PC-3 (cell line): ENCODE measurements around the gene TAF10. TPM values are rescaled to one million over a fixed set of nuclear protein-coding genes. Genes with fewer than 3 reads are reported as not detected.

Experiments
- ATAC-seq: fragments of 200-7000 bp; cut with Tn5 transposase; 2 replicates; pipeline ENCODE4 v1.9.1; 2020; ENCODE audit warnings: mild to moderate bottlenecking, moderate library complexity
- BruUV-seq: library from RNA; stranded (reverse); fragments of 400-500 nt; replicated peaks from 2 replicates; lab custom pipeline; 2021; lab: Mats Ljungman, UMichigan
- CTCF ChIA-PET: fragments of 300-600 bp; sonication (Branson Sonifier 250); formaldehyde crosslinking; loops from one replicate; lab custom pipeline; 2022; ENCODE audit warnings: antibody characterized with exemption; lab: Charles Lee
- POLR2A ChIA-PET: fragments of 300-600 bp; sonication (Branson Sonifier 250); formaldehyde crosslinking; loops from one replicate; lab custom pipeline; 2022; ENCODE audit warnings: antibody characterized with exemption; ENCODE audit not compliant: unreplicated experiment; lab: Charles Lee
- DNase-seq: peaks from one replicate; pipeline ENCODE4 v3.0.0-alpha.2; 2015
- H2AFZ ChIP-seq: fragments of 300-600 bp; sonication (generic); 2 replicates; pipeline ENCODE4 v1.6.0; 2016; ENCODE audit warnings: antibody characterized with exemption, low read length
- H3F3A ChIP-seq: fragments of 300-600 bp; sonication (generic); one replicate; pipeline ENCODE4 v1.6.0; 2017; ENCODE audit warnings: antibody characterized with exemption, low read length, control low read depth, mild to moderate bottlenecking; ENCODE audit not compliant: unreplicated experiment
- H3K27ac ChIP-seq: fragments of 300-600 bp; sonication (generic); 2 replicates; pipeline ENCODE4 v1.5.1; 2016; ENCODE audit warnings: mild to moderate bottlenecking, low read length
- H3K27me3 ChIP-seq: fragments of 300-600 bp; sonication (generic); 2 replicates; pipeline ENCODE4 v1.6.1; 2016; ENCODE audit warnings: low read length, mixed read lengths
- H3K36me3 ChIP-seq: fragments of 300-600 bp; sonication (generic); 2 replicates; pipeline ENCODE4 v1.6.1; 2016; ENCODE audit warnings: low read depth, mixed run types, low read length, mixed read lengths
- H3K4me1 ChIP-seq: fragments of 300-600 bp; sonication (generic); 2 replicates; pipeline ENCODE4 v1.5.1; 2016; ENCODE audit warnings: low read length; ENCODE audit not compliant: insufficient read depth
- H3K4me2 ChIP-seq: fragments of 300-600 bp; sonication (generic); 2 replicates; pipeline ENCODE4 v1.6.0; 2016; ENCODE audit warnings: low read length
- H3K4me3 ChIP-seq: fragments of 300-600 bp; sonication (generic); 2 replicates; pipeline ENCODE4 v1.5.1; 2016; ENCODE audit warnings: mild to moderate bottlenecking, low read length, mixed read lengths
- H3K79me2 ChIP-seq: fragments of 300-600 bp; sonication (generic); 2 replicates; pipeline ENCODE4 v1.6.1; 2017; ENCODE audit warnings: low read length, mixed read lengths
- H3K9ac ChIP-seq: fragments of 300-600 bp; sonication (generic); 2 replicates; pipeline ENCODE4 v1.6.0; 2016; ENCODE audit warnings: mild to moderate bottlenecking, low read length
- H3K9me2 ChIP-seq: fragments of 300-600 bp; sonication (generic); replicated peaks from 2 replicates; pipeline ENCODE4 v1.6.1; 2016; ENCODE audit warnings: mixed run types, low read length, mixed read lengths
- H3K9me3 ChIP-seq: fragments of 300-600 bp; sonication (generic); 2 replicates; pipeline ENCODE4 v1.6.1; 2016; ENCODE audit warnings: low read length, mixed read lengths
- H4K20me1 ChIP-seq: fragments of 300-600 bp; sonication (generic); 2 replicates; pipeline ENCODE4 v1.6.1; 2016; ENCODE audit warnings: low read length, mixed read lengths
- CTCF ChIP-seq: fragments of 300-600 bp; sonication (generic); conservative IDR thresholded peaks from 2 replicates; pipeline ENCODE4 v1.5.1; 2017; ENCODE audit warnings: antibody characterized with exemption, low read depth, mild to moderate bottlenecking, low read length
- EZH2 ChIP-seq: fragments of 300-600 bp; sonication (generic); IDR thresholded peaks from one replicate; pipeline ENCODE4 v1.6.1; 2017; ENCODE audit warnings: antibody characterized with exemption, mild to moderate bottlenecking, low read length; ENCODE audit not compliant: unreplicated experiment
- EZH2phosphoT487 ChIP-seq: fragments of 300-600 bp; sonication (generic); IDR thresholded peaks from 2 replicates; pipeline ENCODE4 v1.6.1; 2018; ENCODE audit warnings: mild to moderate bottlenecking, antibody characterized with exemption, low read length, borderline replicate concordance
- intact Hi-C: fragments of 100-400 bp; cut with micrococcal nuclease; formaldehyde crosslinking; loops from 2 replicates; pipeline ENCODE4 v1.9.0; 2023
- total RNA-seq: library from RNA; depleted of rRNA; stranded (reverse); fragments of >200 nt; gene quantifications from 2 replicates; pipeline ENCODE4 v1.2.3, GENCODE V29; 2014

TAF10 gene
- total RNA-seq, 1 experiment from 2014 or later, result 102 TPM

DNA sequence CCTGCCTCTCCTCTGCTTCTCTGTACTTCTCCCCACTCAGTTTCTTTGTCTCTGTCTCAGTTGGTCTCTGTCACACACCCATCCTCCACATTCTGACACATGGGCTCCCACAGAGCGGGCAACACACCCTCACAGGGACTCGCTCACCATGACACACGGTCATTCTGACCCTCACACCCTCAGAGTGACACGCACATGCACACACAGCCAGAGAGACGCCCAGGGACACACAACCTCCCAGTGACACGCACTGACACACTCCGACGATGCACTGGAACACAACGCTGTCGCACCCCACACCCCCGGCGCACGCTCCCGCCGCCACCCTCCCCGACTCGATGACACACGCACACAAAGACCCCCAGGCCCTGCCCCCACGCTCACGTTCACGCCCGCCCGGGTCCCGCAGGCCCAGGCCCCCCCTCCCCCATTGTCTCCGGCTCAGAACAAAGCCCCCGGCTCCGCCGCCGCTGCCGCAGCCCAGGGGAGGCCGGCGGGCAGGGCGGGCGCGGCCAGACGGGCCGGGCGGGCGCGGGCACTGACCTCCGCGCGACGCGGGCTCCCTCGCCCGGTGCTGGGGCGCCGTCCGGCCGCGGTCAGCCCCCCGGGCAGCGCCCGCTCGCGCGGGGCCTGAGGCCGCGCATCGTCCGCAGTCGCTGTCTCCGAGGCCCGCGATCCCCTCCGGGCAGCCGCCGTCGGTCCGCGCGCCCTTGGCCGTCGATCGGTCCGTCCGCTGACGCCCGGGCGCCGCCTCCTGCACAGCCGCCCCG, 43.2 kb upstream of the TAF10 start:
- Histone ChIP-seq H3K79me2 (no peaks in the 10 kb centered on the region), H3F3A (no peaks in the 10 kb centered on the region), H3K4me1 (no peaks in the 10 kb centered on the region; the same call in 1 of the 2 replicates), H3K27ac (no peak overlapping the region), H3K4me3 (no peak overlapping the region), H3K27me3 (peaks cover 49% of the 10 kb centered on the region), H4K20me1 (no peaks in the 10 kb centered on the region), H3K9me2 (no peaks in the 10 kb centered on the region), H3K36me3 (no peaks in the 10 kb centered on the region), H3K9ac (no peak overlapping the region), H3K4me2 (no peak overlapping the region), H3K9me3 (no peaks in the 10 kb centered on the region), H2AFZ (no peak overlapping the region)
- CTCF ChIA-PET, result no interaction called here
- intact Hi-C loops, result no loop called here
- POLR2A ChIA-PET, result no interaction called here
- no peak for ATAC-seq
- no peak for TF ChIP-seq CTCF
- no peak for TF ChIP-seq EZH2
- no peak for TF ChIP-seq EZH2phosphoT487
- no peak for DNase-seq
- BruUV-seq, result no TSS peak

DNA sequence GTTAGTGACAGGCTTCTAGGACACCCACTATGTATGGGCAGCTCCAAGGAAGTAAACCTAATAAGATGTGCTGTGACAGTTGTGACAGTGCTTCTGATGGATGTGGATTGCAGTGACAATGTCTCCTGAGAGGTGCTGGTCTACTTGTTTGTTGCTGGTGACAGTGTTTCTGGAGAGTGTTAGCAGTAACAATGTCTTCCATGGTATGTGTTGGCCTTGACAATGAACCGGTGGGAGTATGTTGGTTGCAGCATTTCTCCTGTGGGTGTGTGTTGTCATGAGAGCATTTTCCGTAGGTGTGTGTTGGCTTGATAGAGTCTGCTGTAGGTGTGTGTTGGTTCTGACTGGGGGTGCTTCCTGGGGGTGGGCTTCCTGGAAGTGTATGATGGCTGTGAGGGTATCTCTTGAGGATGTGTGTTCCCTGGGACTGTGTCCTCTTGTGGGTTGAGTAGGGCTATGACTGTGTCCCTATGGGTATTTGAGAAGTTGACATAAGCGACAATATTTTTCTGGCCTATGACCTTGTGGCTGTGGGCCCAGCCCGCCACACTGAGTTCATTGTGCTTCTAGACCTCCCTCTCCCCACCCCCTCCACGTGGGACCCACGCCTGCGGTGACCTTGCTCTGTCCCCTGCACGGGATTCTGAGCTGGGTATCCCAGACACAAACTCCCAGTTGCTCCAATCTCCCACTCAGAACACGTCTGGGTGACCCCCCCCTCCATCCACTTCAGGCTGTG, 42.4 kb upstream of the TAF10 start:
- TF ChIP-seq EZH2, result no peak
- Histone ChIP-seq H3K9ac (no peak overlapping the region), H3K9me3 (no peaks in the 10 kb centered on the region), H3K79me2 (no peaks in the 10 kb centered on the region), H3K27ac (no peak overlapping the region), H2AFZ (no peak overlapping the region), H3K9me2 (no peaks in the 10 kb centered on the region), H3K27me3 (peaks cover 53% of the 10 kb centered on the region), H3F3A (no peaks in the 10 kb centered on the region), H3K4me3 (no peak overlapping the region), H3K36me3 (no peaks in the 10 kb centered on the region), H4K20me1 (no peaks in the 10 kb centered on the region), H3K4me1 (no peaks in the 10 kb centered on the region; the same call in 1 of the 2 replicates), H3K4me2 (no peak overlapping the region)
- POLR2A ChIA-PET, result no interaction called here
- no peak for ATAC-seq
- CTCF ChIA-PET, result no interaction called here
- no TSS peak for BruUV-seq
- intact Hi-C loops, result no loop called here
- DNase-seq, result no peak

DNA sequence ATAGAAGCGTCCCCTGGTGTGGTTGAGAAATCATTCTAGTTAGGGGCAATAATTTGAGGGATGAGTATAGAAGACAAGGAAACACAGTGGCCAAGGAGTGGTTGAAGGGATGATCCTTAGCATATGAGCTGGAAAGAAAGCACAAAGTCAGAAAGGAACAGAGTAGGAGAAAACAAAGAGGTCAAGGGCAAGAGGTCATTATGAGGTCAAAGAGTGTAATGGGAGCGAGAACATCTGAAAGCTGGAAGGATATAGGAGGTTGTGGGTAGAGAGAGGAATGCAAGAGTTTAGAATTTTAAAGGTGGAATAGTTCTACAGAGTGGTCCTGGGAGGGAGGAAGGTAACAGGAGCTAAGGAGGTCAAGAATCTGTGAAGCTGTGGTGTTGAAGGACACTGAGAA, 41.6 kb upstream of the TAF10 start:
- no peak for ATAC-seq
- CTCF ChIA-PET, result no interaction called here
- H3K9ac ChIP-seq, result no peak overlapping the region
- no peak for TF ChIP-seq EZH2phosphoT487
- TF ChIP-seq EZH2, result no peak
- TF ChIP-seq CTCF, result no peak
- no peaks in the 10 kb centered on the region for H4K20me1 ChIP-seq
- no peaks in the 10 kb centered on the region; the same call in 1 of the 2 replicates for H3K4me1 ChIP-seq
- BruUV-seq, result no TSS peak
- no peaks in the 10 kb centered on the region for H3K9me3 ChIP-seq
- H3K27ac ChIP-seq, result no peak overlapping the region
- H2AFZ ChIP-seq, result no peak overlapping the region
- DNase-seq, result no peak
- H3K4me2 ChIP-seq, result no peak overlapping the region
- H3K27me3 ChIP-seq, result peaks cover 60% of the 10 kb centered on the region
- intact Hi-C loops, result no loop called here
- H3K4me3 ChIP-seq, result no peak overlapping the region
- H3F3A ChIP-seq, result no peaks in the 10 kb centered on the region
- H3K36me3 ChIP-seq, result no peaks in the 10 kb centered on the region
- no peaks in the 10 kb centered on the region for H3K79me2 ChIP-seq
- H3K9me2 ChIP-seq, result no peaks in the 10 kb centered on the region
- POLR2A ChIA-PET, result no interaction called here
